Measurements from ENCODE around the gene KLHDC2.

DNA sequence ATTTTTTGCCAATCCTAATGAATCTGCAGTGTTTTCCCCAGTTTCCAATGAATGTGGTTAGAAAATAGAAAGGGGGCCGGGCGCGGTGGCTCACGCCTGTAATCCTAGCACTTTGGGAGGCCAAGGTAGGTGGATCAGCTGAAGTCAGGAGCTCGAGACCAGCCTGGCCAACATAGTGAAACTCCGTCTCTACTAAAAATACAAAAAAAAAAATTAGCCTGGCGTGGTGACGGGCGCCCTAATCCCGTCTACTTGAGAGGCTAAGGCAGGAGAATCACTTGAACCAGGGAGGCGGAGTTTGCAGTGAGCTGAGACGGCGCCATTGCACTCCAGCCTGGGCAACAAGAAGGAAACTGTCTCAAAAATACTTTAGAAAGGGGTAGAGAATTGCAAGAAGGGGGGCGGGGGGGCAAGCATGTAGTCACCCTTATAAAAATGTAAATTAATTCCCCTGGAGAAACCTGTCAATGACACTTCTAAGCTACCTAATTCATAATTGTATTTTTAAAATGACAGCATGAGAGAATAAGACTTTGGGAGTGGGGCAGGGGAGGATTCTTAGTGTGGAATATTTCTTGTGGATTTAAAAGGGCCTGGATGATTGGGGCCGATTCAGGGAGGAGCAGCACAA is 1.7 kb downstream of the KLHDC2 start:
- TF ChIP-seq, protein P1, sequence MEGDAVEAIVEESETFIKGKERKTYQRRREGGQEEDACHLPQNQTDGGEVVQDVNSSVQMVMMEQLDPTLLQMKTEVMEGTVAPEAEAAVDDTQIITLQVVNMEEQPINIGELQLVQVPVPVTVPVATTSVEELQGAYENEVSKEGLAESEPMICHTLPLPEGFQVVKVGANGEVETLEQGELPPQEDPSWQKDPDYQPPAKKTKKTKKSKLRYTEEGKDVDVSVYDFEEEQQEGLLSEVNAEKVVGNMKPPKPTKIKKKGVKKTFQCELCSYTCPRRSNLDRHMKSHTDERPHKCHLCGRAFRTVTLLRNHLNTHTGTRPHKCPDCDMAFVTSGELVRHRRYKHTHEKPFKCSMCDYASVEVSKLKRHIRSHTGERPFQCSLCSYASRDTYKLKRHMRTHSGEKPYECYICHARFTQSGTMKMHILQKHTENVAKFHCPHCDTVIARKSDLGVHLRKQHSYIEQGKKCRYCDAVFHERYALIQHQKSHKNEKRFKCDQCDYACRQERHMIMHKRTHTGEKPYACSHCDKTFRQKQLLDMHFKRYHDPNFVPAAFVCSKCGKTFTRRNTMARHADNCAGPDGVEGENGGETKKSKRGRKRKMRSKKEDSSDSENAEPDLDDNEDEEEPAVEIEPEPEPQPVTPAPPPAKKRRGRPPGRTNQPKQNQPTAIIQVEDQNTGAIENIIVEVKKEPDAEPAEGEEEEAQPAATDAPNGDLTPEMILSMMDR (conservative IDR thresholded peaks at IDR 0.05 in 1 of 2, IDR thresholded peaks at IDR 0.05 in 1 of 2; ENCODE audit: low read depth in 1 of 2, low read length in 2 of 2): no peak
- TF ChIP-seq EZH2 (IDR thresholded peaks at IDR 0.05; ENCODE audit: low read length, missing control alignments): no peak

Data from fibroblast of lung (primary cell).